AG09309 (cell line): Measurements from ENCODE around the gene CABLES2.
A peak's percentile ranks its signal among the peaks of the same experiment; 100 is the strongest.

Experiments
- DNase-seq: peaks from one replicate; pipeline ENCODE4 v3.0.0-alpha.2; 2010; ENCODE audit warnings: low read depth
- H3K4me3 ChIP-seq: 2 replicates; pipeline ENCODE4 v1.5.1; 2011; ENCODE audit warnings: mild to moderate bottlenecking, low read depth, low read length, moderate library complexity; ENCODE audit not compliant: control insufficient read depth
- CTCF ChIP-seq: IDR thresholded peaks from 2 replicates; pipeline ENCODE4 v1.5.1; 2011; ENCODE audit warnings: mild to moderate bottlenecking, low read depth, low read length, inconsistent platforms; ENCODE audit not compliant: insufficient read depth, control insufficient read depth; ENCODE audit errors: missing control alignments

The CABLES2 gene

GRCh38 chr20:62400021-62400420 lies 7.1 kb downstream of the CABLES2 start:
- DNase-seq = no peak
- no peak overlapping the region for H3K4me3 ChIP-seq
- no peak for TF ChIP-seq CTCF

- H3K4me3 ChIP-seq = no peak overlapping the region
- TF ChIP-seq CTCF = no peak
- no peak for DNase-seq
These were observed 8.8 kb downstream of the CABLES2 start for GRCh38 chr20:62398120-62398821.

- H3K4me3 ChIP-seq = no peak overlapping the region
These were observed 10.5 kb downstream of the CABLES2 start for GRCh38 chr20:62396367-62397239.

GRCh38 chr20:62395311-62396242 lies 11.5 kb downstream of the CABLES2 start:
- no peak overlapping the region for H3K4me3 ChIP-seq
- TF ChIP-seq CTCF = peak; percentile 22
- no peak for DNase-seq

More at GRCh38 chr20:62396367-62397239, 10.5 kb downstream of the CABLES2 start:
- no peak for DNase-seq
- no peak for TF ChIP-seq CTCF

- DNase-seq = no peak
- TF ChIP-seq CTCF = no peak
- no peak overlapping the region for H3K4me3 ChIP-seq
These were observed 12.5 kb downstream of the CABLES2 start for GRCh38 chr20:62394248-62395245.
